Lung (tissue), 12 donors: ENCODE results near the gene C1orf210. TPM values are rescaled to one million over a fixed set of nuclear protein-coding genes. Genes with fewer than 3 reads are reported as not detected.

Experiments used
- ATAC-seq: fragments of 200-7000 bp; cut with Tn5 transposase; one replicate; pipeline ENCODE4 v1.9.1; 2020; ENCODE audit warnings: moderate number of reproducible peaks; ENCODE audit not compliant: insufficient read depth, low FRiP score
- DNase-seq, 3 donors: peaks; one replicate each; pipeline ENCODE4 v3.0.0-alpha.2; 2013 to 2017
- H3K27ac ChIP-seq, 2 donors: one replicate each; pipeline ENCODE4 v1.5.1; 2013; ENCODE audit warnings: mild to moderate bottlenecking in 2 of 2, moderate library complexity in 2 of 2, control low read depth in 1 of 2, inconsistent platforms in 1 of 2, low read depth in 1 of 2, low read length in 1 of 2
- H3K27me3 ChIP-seq, 3 donors: one replicate each; pipeline ENCODE4 v1.5.1; 2013; ENCODE audit warnings: low read length in 2 of 3; ENCODE audit not compliant: control insufficient read depth in 3 of 3, insufficient read depth in 3 of 3
- H3K36me3 ChIP-seq, 4 donors: one replicate each; pipeline ENCODE4 v1.5.1; 2013; ENCODE audit warnings: low read length in 4 of 4, mild to moderate bottlenecking in 1 of 4, moderate library complexity in 1 of 4; ENCODE audit not compliant: control insufficient read depth in 4 of 4, insufficient read depth in 4 of 4
- H3K4me1 ChIP-seq, 5 donors: one replicate each; pipeline ENCODE4 v1.5.1; 2013; ENCODE audit warnings: low read length in 5 of 5, mild to moderate bottlenecking in 2 of 5, moderate library complexity in 1 of 5; ENCODE audit not compliant: control insufficient read depth in 5 of 5, insufficient read depth in 5 of 5
- H3K4me3 ChIP-seq: one replicate; pipeline ENCODE4 v1.5.1; 2013; ENCODE audit warnings: mild to moderate bottlenecking, control low read depth, moderate library complexity
- H3K9ac ChIP-seq, 2 donors: one replicate each; pipeline ENCODE4 v1.5.1; 2013; ENCODE audit warnings: low read length in 2 of 2, control low read depth in 1 of 2; ENCODE audit not compliant: insufficient read depth in 1 of 2
- H3K9me3 ChIP-seq, 4 donors: one replicate each; pipeline ENCODE4 v1.5.1; 2013; ENCODE audit warnings: low read length in 3 of 4, mild to moderate bottlenecking in 1 of 4, moderate library complexity in 1 of 4; ENCODE audit not compliant: control insufficient read depth in 4 of 4, insufficient read depth in 3 of 4
- CTCF ChIP-seq: IDR thresholded peaks from 2 replicates; pipeline ENCODE4 v1.5.1; 2012; ENCODE audit warnings: mild to moderate bottlenecking; ENCODE audit errors: control extremely low read depth, extremely low read depth
- WGBS, 2 donors: extraction: QIAGEN DNeasy Blood & Tissue Kit; methylation state at CpG; one replicate each; pipeline ENCODE4 v1.1.7; 2013; 5-methylcytosine and 5-hydroxymethylcytosine counted together
- polyA plus RNA-seq, 2 donors: library from polyadenylated mRNA; stranded (reverse); fragments of 200-250 nt; gene quantifications; one replicate each; pipeline ENCODE4 v1.2.1, GENCODE V29; 2013
- total RNA-seq, 2 donors: library from RNA; depleted of rRNA in 1 of 2; stranded (reverse); fragments of >200 nt in 1 of 2; gene quantifications; one replicate each; pipeline ENCODE4 v1.2.1, GENCODE V29; 2014 to 2021
- donor health status: control.
- donor health status: control.
- donor health status: Bipolar disorder and iron deficiency.
- donor health status: healthy.
- donor health status: DM: yes; HTN: yes; CAD: no.

The C1orf210 gene
- total and polyA plus RNA-seq, 4 donors, result 10.4 to 25.9 (median 21.0) TPM

GRCh38 chr1:43233631-43234030 is 51.8 kb downstream of the C1orf210 start:
- no peaks in the 10 kb centered on the region for H3K36me3 ChIP-seq
- no peak for ATAC-seq
- H3K27me3 ChIP-seq, result no peaks in the 10 kb centered on the region
- H3K9ac ChIP-seq, result no peak overlapping the region
- H3K4me3 ChIP-seq, result no peak overlapping the region
- H3K9me3 ChIP-seq, result no peaks in the 10 kb centered on the region
- H3K27ac ChIP-seq, result no peak overlapping the region
- TF ChIP-seq CTCF, result no peak
- no peak for DNase-seq
- 90 to 95% methylated on average over 5 of the region's 5 CpGs for WGBS, 2 donors
- peaks cover 3 to 19% (median 12%) of the 10 kb centered on the region in 5 donors for H3K4me1 ChIP-seq

GRCh38 chr1:43232482-43232881 is 52.9 kb downstream of the C1orf210 start:
- 88 to 98% methylated on average over 4 of the region's 4 CpGs for WGBS, 2 donors
- DNase-seq (no peak), ATAC-seq (no peak)
- H3K9me3 ChIP-seq, result no peaks in the 10 kb centered on the region
- H3K9ac ChIP-seq, result no peak overlapping the region
- no peak for TF ChIP-seq CTCF
- H3K27ac ChIP-seq, result no peak overlapping the region
- no peaks in the 10 kb centered on the region for H3K27me3 ChIP-seq
- H3K36me3 ChIP-seq, result no peaks in the 10 kb centered on the region
- peaks cover 0 to 19% (median 12%) of the 10 kb centered on the region in 5 donors for H3K4me1 ChIP-seq
- H3K4me3 ChIP-seq, result no peak overlapping the region

GRCh38 chr1:43232074-43232473 is 53.3 kb downstream of the C1orf210 start:
- no peaks in the 10 kb centered on the region for H3K27me3 ChIP-seq
- no peak for DNase-seq
- H3K4me1 ChIP-seq, result peaks cover 0 to 19% (median 12%) of the 10 kb centered on the region in 5 donors
- no peak overlapping the region for H3K9ac ChIP-seq
- no peak for ATAC-seq
- H3K27ac ChIP-seq, result no peak overlapping the region
- H3K4me3 ChIP-seq, result no peak overlapping the region
- H3K9me3 ChIP-seq, result no peaks in the 10 kb centered on the region
- TF ChIP-seq CTCF, result no peak
- 55 to 65% methylated on average over 4 of the region's 4 CpGs for WGBS, 2 donors
- no peaks in the 10 kb centered on the region for H3K36me3 ChIP-seq

Other genes starting within 250 kb of the C1orf210 start
- 10 to 100 TPM; 35.9 to 65.3 TPM for gene EBNA1BP2, start 113.3 kb downstream of the C1orf210 start, total RNA-seq
- 10 to 100 TPM; 51.5 to 99.4 TPM for gene EBNA1BP2, start 113.3 kb downstream of the C1orf210 start, polyA plus RNA-seq
- gene CFAP57, start 113.3 kb downstream of the C1orf210 start, total RNA-seq, result 10 to 100 TPM; 10.4 to 12.3 TPM
- gene CFAP57, start 113.3 kb downstream of the C1orf210 start, polyA plus RNA-seq, result 1 to 10 TPM; 1.7 to 2.2 TPM
- 100 to 1,000 TPM in 1 of 2 donors, 10 to 100 TPM in 1; 41.0 to 228 TPM for gene TMEM125, start 15.6 kb downstream of the C1orf210 start, total RNA-seq
- gene TMEM125, start 15.6 kb downstream of the C1orf210 start, polyA plus RNA-seq, result 100 to 1,000 TPM; 101 to 127 TPM
- gene TIE1, start 15.4 kb upstream of the C1orf210 start, total RNA-seq, result 100 to 1,000 TPM in 1 of 2 donors, 10 to 100 TPM in 1; 52.3 to 133 TPM
- 10 to 100 TPM; 20.5 to 31.9 TPM for gene TIE1, start 15.4 kb upstream of the C1orf210 start, polyA plus RNA-seq
- gene MPL, start 52.2 kb upstream of the C1orf210 start, total RNA-seq, result under 1 TPM; 0.63 to 0.67 TPM
- gene MPL, start 52.2 kb upstream of the C1orf210 start, polyA plus RNA-seq, result under 1 TPM; 0.12 to 0.23 TPM
- gene CDC20, start 73.4 kb upstream of the C1orf210 start, total RNA-seq, result 1 to 10 TPM; 4.8 to 6.1 TPM
- gene CDC20, start 73.4 kb upstream of the C1orf210 start, polyA plus RNA-seq, result 1 to 10 TPM; 3.6 to 5.6 TPM
- gene ELOVL1, start 82.4 kb upstream of the C1orf210 start, total RNA-seq, result 100 to 1,000 TPM in 1 of 2 donors, 10 to 100 TPM in 1; 41.2 to 126 TPM
- 100 to 1,000 TPM in 1 of 2 donors, 10 to 100 TPM in 1; 79.1 to 174 TPM for gene ELOVL1, start 82.4 kb upstream of the C1orf210 start, polyA plus RNA-seq
- gene MED8, start 104.2 kb upstream of the C1orf210 start, total RNA-seq, result 10 to 100 TPM; 35.5 to 44.4 TPM
- 10 to 100 TPM; 35.9 to 45.1 TPM for gene MED8, start 104.2 kb upstream of the C1orf210 start, polyA plus RNA-seq
- gene SZT2, start 104.3 kb upstream of the C1orf210 start, total RNA-seq, result 10 to 100 TPM; 48.5 to 71.5 TPM
- 10 to 100 TPM; 15.2 to 31.8 TPM for gene SZT2, start 104.3 kb upstream of the C1orf210 start, polyA plus RNA-seq
- gene HYI, start 168.3 kb upstream of the C1orf210 start, total RNA-seq, result 10 to 100 TPM; 66.5 to 72.4 TPM
- 100 to 1,000 TPM in 1 of 2 donors, 10 to 100 TPM in 1; 35.8 to 103 TPM for gene HYI, start 168.3 kb upstream of the C1orf210 start, polyA plus RNA-seq
- gene PTPRF, start 245.3 kb upstream of the C1orf210 start, total RNA-seq, result 100 to 1,000 TPM; 139 to 160 TPM
- gene PTPRF, start 245.3 kb upstream of the C1orf210 start, polyA plus RNA-seq, result 10 to 100 TPM; 40.0 to 45.5 TPM